Measurements from ENCODE around the gene AUTS2. TPM values are rescaled to one million over a fixed set of nuclear protein-coding genes. Genes with fewer than 3 reads are reported as not detected.

The AUTS2 gene
- total and polyA plus RNA-seq, 4 experiments from 2014 or later: 3.4 to 35.2 (median 25.5) TPM

DNA sequence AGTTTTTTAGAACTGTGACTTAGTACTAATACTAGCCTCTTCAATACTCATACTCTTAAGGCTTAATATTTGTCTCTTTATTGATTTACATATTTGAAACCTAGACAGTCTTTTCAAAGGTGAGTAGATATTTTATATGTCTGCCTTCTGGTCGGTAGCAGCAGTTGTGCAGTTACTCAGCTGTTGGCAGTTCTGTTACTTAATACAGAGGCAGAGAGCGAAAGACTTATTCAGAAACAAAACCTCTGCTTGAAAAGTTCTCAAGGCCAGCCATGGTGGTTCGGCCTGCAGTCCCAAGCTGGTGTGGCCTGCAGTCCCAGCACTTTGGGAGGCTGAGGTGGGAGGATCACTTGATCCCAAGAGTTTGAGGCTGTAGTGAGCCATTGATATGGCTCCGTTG lies 84.2 kb downstream of the AUTS2 start:
- Mint-ChIP-seq H3K36me3 (no peaks in the 10 kb centered on the region), H3K27me3 (no peaks in the 10 kb centered on the region), H3K9me3 (peaks cover 0 to 4% (median 0%) of the 10 kb centered on the region in 8 donors), H3K4me3 (no peak overlapping the region), H3K27ac (no peak overlapping the region), H3K4me1 (peaks cover 0 to 4% (median 2%) of the 10 kb centered on the region in 4 donors)
- ChIA-PET CTCF (ENCODE audit: partially characterized antibody) (no interaction called here), POLR2A (ENCODE audit: partially characterized antibody) (no interaction called here)
- H3K36me3 ChIP-seq (ENCODE audit: insufficient read depth, low read length): no peaks in the 10 kb centered on the region
- no peaks in the 10 kb centered on the region for H3K27me3 ChIP-seq (ENCODE audit: insufficient read depth, low read length)
- no peaks in the 10 kb centered on the region for H3K9me3 ChIP-seq (ENCODE audit: control insufficient read depth in 1 of 2, low read length in 2 of 2)
- no peak overlapping the region for H3K4me3 ChIP-seq (ENCODE audit: low read length in 2 of 2)
- no peak overlapping the region for H3K27ac ChIP-seq (ENCODE audit: low read depth, low read length)
- intact Hi-C loops (cut with micrococcal nuclease): no loop called here
- DNase-seq: no peak
- no peaks in the 10 kb centered on the region for H3K4me1 ChIP-seq (ENCODE audit: insufficient read depth, low read length)

- Mint-ChIP-seq H3K27ac (no peak overlapping the region), H3K36me3 (no peaks in the 10 kb centered on the region), H3K27me3 (no peaks in the 10 kb centered on the region), H3K4me1 (peaks cover 0 to 4% (median 2%) of the 10 kb centered on the region in 4 donors), H3K9me3 (peaks cover 0 to 4% (median 0%) of the 10 kb centered on the region in 8 donors), H3K4me3 (no peak overlapping the region)
- no peak overlapping the region for H3K27ac ChIP-seq (ENCODE audit: low read depth, low read length)
- no peaks in the 10 kb centered on the region for H3K27me3 ChIP-seq (ENCODE audit: insufficient read depth, low read length)
- POLR2A ChIA-PET (ENCODE audit: partially characterized antibody): no interaction called here
- no peak for DNase-seq
- intact Hi-C loops (cut with micrococcal nuclease): no loop called here
- H3K4me1 ChIP-seq (ENCODE audit: insufficient read depth, low read length): no peaks in the 10 kb centered on the region
- H3K9me3 ChIP-seq (ENCODE audit: control insufficient read depth in 1 of 2, low read length in 2 of 2): no peaks in the 10 kb centered on the region
- CTCF ChIA-PET (ENCODE audit: partially characterized antibody): no interaction called here
- no peak overlapping the region for H3K4me3 ChIP-seq (ENCODE audit: low read length in 2 of 2)
- H3K36me3 ChIP-seq (ENCODE audit: insufficient read depth, low read length): no peaks in the 10 kb centered on the region
Measured at GRCh38 chr7:69683002-69683401, 84.7 kb downstream of the AUTS2 start.

DNA sequence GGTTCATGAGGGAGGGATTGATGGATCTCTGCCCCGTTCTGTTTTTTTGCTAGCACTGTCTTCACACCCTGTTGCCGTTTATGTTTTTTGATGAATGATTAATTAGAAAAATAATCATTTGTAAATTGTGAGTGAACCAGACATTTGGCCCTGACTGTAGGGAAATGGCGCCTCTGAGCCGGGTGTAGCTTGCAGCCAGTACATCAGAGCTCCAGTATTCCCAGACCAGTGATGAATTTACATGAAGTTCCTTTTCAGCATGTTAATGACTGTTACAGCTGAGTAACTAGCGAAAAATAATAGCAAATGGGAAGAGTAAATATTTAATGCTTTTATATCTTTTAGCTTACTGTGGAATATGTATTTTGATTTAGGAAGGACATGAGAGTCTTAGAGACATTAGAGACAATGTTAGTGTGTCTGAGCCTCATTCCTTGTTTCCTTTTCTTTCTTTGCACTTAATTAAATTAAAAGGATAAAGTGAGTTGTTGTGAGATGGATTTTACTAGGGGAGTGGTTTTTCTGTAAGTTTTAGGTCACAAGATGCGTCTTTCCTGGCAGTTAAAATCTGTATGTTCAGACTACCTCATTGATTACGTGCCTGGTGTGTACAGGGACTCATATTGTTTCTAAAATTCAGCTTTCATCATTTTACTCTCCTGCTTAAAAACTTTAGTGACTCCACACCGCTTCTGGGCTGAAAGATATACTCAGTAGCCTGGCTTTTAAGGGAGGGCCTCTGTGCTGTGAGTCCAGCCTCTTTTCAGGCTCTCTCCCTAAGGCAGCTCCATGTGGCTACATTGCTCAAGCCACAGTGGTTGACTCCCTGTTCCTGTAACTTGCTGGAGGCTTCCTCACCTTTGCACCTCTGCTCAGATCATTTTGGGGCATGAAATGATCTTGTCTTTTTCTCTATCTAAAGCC lies 86.4 kb downstream of the AUTS2 start:
- Mint-ChIP-seq H3K27me3 (no peaks in the 10 kb centered on the region), H3K36me3 (no peaks in the 10 kb centered on the region), H3K4me3 (no peak overlapping the region), H3K27ac (no peak overlapping the region), H3K4me1 (peaks cover 0 to 4% (median 2%) of the 10 kb centered on the region in 4 donors), H3K9me3 (peaks cover 0 to 4% (median 0%) of the 10 kb centered on the region in 8 donors)
- no peaks in the 10 kb centered on the region for H3K36me3 ChIP-seq (ENCODE audit: insufficient read depth, low read length)
- no peak overlapping the region for H3K27ac ChIP-seq (ENCODE audit: low read depth, low read length)
- CTCF ChIA-PET (ENCODE audit: partially characterized antibody): no interaction called here
- H3K4me1 ChIP-seq (ENCODE audit: insufficient read depth, low read length): no peaks in the 10 kb centered on the region
- intact Hi-C loops (cut with micrococcal nuclease): no loop called here
- no peaks in the 10 kb centered on the region for H3K27me3 ChIP-seq (ENCODE audit: insufficient read depth, low read length)
- H3K4me3 ChIP-seq (ENCODE audit: low read length in 2 of 2): no peak overlapping the region
- POLR2A ChIA-PET (ENCODE audit: partially characterized antibody): no interaction called here
- H3K9me3 ChIP-seq (ENCODE audit: control insufficient read depth in 1 of 2, low read length in 2 of 2): no peaks in the 10 kb centered on the region
- DNase-seq: no peak

DNA sequence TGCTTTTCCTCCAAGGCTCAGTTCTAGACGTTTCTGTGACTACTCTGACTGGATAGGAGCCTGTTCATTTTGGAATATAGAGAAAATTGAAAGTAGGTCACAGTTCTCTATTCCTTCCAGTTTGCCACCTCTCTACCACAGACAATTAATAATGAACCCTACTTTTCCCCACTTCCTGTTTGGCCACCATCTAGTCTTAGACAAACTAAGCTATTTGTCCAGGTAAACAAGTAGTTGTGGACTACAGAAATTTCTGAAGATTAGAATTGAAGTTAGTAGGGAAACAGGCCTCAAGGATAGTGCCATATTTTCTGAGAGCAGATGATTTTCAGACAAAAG lies 87.0 kb downstream of the AUTS2 start:
- Mint-ChIP-seq H3K9me3 (peaks cover 0 to 4% (median 0%) of the 10 kb centered on the region in 8 donors), H3K4me3 (no peak overlapping the region), H3K27ac (no peak overlapping the region), H3K27me3 (no peaks in the 10 kb centered on the region), H3K4me1 (peaks cover 0 to 4% (median 2%) of the 10 kb centered on the region in 4 donors), H3K36me3 (no peaks in the 10 kb centered on the region)
- no peak for DNase-seq
- no peak overlapping the region for H3K4me3 ChIP-seq (ENCODE audit: low read length in 2 of 2)
- ChIA-PET CTCF (ENCODE audit: partially characterized antibody) (no interaction called here), POLR2A (ENCODE audit: partially characterized antibody) (no interaction called here)
- no peak overlapping the region for H3K27ac ChIP-seq (ENCODE audit: low read depth, low read length)
- H3K9me3 ChIP-seq (ENCODE audit: control insufficient read depth in 1 of 2, low read length in 2 of 2): no peaks in the 10 kb centered on the region
- intact Hi-C loops (cut with micrococcal nuclease): no loop called here
- no peaks in the 10 kb centered on the region for H3K27me3 ChIP-seq (ENCODE audit: insufficient read depth, low read length)
- H3K36me3 ChIP-seq (ENCODE audit: insufficient read depth, low read length): no peaks in the 10 kb centered on the region
- H3K4me1 ChIP-seq (ENCODE audit: insufficient read depth, low read length): no peaks in the 10 kb centered on the region

DNA sequence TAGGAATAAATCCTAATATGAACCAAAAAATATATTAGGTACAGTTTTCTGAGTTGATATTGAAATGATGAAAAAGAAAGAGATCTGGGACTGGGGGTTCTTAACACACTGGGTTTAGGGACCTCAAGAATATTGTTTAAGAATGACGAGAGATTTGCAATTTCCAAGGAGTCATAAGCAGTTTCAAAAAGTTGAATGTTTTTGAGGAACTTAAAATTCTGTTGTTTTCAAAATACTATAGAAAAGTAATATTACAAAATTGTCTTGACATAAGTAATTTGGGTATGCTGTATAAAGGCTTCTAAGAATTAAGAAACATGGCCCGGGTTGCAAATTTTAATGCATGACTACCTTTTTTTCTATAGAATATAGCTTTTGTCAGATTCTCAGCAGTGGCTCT lies 88.1 kb downstream of the AUTS2 start:
- H3K9me3 ChIP-seq (ENCODE audit: control insufficient read depth in 1 of 2, low read length in 2 of 2): no peaks in the 10 kb centered on the region
- H3K36me3 ChIP-seq (ENCODE audit: insufficient read depth, low read length): no peaks in the 10 kb centered on the region
- Mint-ChIP-seq H3K27ac (no peak overlapping the region), H3K36me3 (no peaks in the 10 kb centered on the region), H3K9me3 (peaks cover 0 to 4% (median 0%) of the 10 kb centered on the region in 8 donors), H3K4me1 (peaks cover 0 to 4% (median 2%) of the 10 kb centered on the region in 4 donors), H3K27me3 (no peaks in the 10 kb centered on the region), H3K4me3 (no peak overlapping the region)
- intact Hi-C loops (cut with micrococcal nuclease): no loop called here
- no peak overlapping the region for H3K4me3 ChIP-seq (ENCODE audit: low read length in 2 of 2)
- H3K27me3 ChIP-seq (ENCODE audit: insufficient read depth, low read length): no peaks in the 10 kb centered on the region
- POLR2A ChIA-PET (ENCODE audit: partially characterized antibody): no interaction called here
- DNase-seq: no peak
- H3K27ac ChIP-seq (ENCODE audit: low read depth, low read length): no peak overlapping the region
- CTCF ChIA-PET (ENCODE audit: partially characterized antibody): no interaction called here
- H3K4me1 ChIP-seq (ENCODE audit: insufficient read depth, low read length): no peaks in the 10 kb centered on the region

GRCh38 chr7:69687739-69688433 lies 89.6 kb downstream of the AUTS2 start:
- H3K4me3 Mint-ChIP-seq: no peak overlapping the region
- Histone ChIP-seq H3K4me3 (ENCODE audit: low read length in 2 of 2) (no peak overlapping the region), H3K27ac (ENCODE audit: low read depth, low read length) (no peak overlapping the region), H3K36me3 (ENCODE audit: insufficient read depth, low read length) (no peaks in the 10 kb centered on the region), H3K27me3 (ENCODE audit: insufficient read depth, low read length) (no peaks in the 10 kb centered on the region), H3K4me1 (ENCODE audit: insufficient read depth, low read length) (no peaks in the 10 kb centered on the region), H3K9me3 (ENCODE audit: control insufficient read depth in 1 of 2, low read length in 2 of 2) (no peaks in the 10 kb centered on the region)
- peaks cover 0 to 2% (median 0%) of the 10 kb centered on the region in 8 donors for H3K9me3 Mint-ChIP-seq
- ChIA-PET POLR2A (ENCODE audit: partially characterized antibody) (no interaction called here), CTCF (ENCODE audit: partially characterized antibody) (no interaction called here)
- H3K36me3 Mint-ChIP-seq: no peaks in the 10 kb centered on the region
- no peak overlapping the region for H3K27ac Mint-ChIP-seq
- H3K27me3 Mint-ChIP-seq: peaks cover 0 to 1% of the 10 kb centered on the region in 2 donors
- intact Hi-C loops (cut with micrococcal nuclease): no loop called here
- H3K4me1 Mint-ChIP-seq: peaks cover 0 to 4% (median 2%) of the 10 kb centered on the region in 4 donors
- DNase-seq: no peak

DNA sequence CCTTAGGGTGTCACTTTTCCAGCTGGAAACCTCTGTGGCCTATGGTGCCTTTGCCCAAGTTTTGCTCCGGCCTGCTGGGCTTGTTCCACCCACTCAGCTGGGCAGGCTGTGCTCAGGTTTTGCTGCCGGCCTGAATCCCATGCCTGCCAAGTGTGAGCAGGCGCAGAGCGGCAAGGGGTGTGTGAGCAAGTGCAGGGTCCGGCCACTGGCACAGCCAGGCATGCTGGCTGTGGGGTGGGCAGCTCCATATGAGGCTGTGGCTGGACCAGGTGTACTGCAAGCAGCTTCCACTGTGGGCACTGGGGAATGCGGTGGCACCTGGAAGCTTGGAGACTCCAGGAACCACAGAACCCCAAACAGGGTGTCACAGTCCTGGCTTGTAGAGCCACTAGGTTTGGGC lies 92.1 kb downstream of the AUTS2 start:
- H3K4me3 Mint-ChIP-seq: no peak overlapping the region
- intact Hi-C loops (cut with micrococcal nuclease): no loop called here
- no peak overlapping the region for H3K4me3 ChIP-seq (ENCODE audit: low read length in 2 of 2)
- ChIA-PET POLR2A (ENCODE audit: partially characterized antibody) (no interaction called here), CTCF (ENCODE audit: partially characterized antibody) (no interaction called here)
- peaks cover 0 to 1% of the 10 kb centered on the region in 2 donors for H3K27me3 Mint-ChIP-seq
- H3K27ac ChIP-seq (ENCODE audit: low read depth, low read length): no peak overlapping the region
- H3K27ac Mint-ChIP-seq: no peak overlapping the region
- H3K36me3 Mint-ChIP-seq: no peaks in the 10 kb centered on the region
- no peaks in the 10 kb centered on the region for H3K27me3 ChIP-seq (ENCODE audit: insufficient read depth, low read length)
- H3K4me1 Mint-ChIP-seq: peaks cover 0 to under 1% (median 0%) of the 10 kb centered on the region in 4 donors
- H3K36me3 ChIP-seq (ENCODE audit: insufficient read depth, low read length): no peaks in the 10 kb centered on the region
- peaks cover 0 to 2% (median 0%) of the 10 kb centered on the region in 8 donors for H3K9me3 Mint-ChIP-seq
- DNase-seq: no peak
- H3K4me1 ChIP-seq (ENCODE audit: insufficient read depth, low read length): no peaks in the 10 kb centered on the region
- H3K9me3 ChIP-seq (ENCODE audit: control insufficient read depth in 1 of 2, low read length in 2 of 2): no peaks in the 10 kb centered on the region

All from CD4-positive, alpha-beta memory T cell (primary cell).